ENCODE results near the gene PEX7. TPM values are rescaled to one million over a fixed set of nuclear protein-coding genes. Genes with fewer than 3 reads are reported as not detected.

Gene PEX7
- 12.0 TPM for total RNA-seq
- long read RNA-seq, transcript PEX7-201 (10 exons, 1,464 nt) = major isoform, 12 of 13 reads
- long read RNA-seq, partial matches to known transcripts = 0 of 13 reads
- long read RNA-seq, other reads (novel, unspliced or antisense) = 1 of 13 reads

GRCh38 chr6:136822376-136823127 is at the start of gene PEX7:
TSS of gene PEX7 (plus strand) at chr6:136822592. CDS start at chr6:136822666, 74 bp downstream.
- DNase-seq (peak; percentile 94), ATAC-seq (ENCODE audit: poor library complexity) (peak; percentile 95)
- intact Hi-C loops (cut with DNase I) = no loop called here

DNA sequence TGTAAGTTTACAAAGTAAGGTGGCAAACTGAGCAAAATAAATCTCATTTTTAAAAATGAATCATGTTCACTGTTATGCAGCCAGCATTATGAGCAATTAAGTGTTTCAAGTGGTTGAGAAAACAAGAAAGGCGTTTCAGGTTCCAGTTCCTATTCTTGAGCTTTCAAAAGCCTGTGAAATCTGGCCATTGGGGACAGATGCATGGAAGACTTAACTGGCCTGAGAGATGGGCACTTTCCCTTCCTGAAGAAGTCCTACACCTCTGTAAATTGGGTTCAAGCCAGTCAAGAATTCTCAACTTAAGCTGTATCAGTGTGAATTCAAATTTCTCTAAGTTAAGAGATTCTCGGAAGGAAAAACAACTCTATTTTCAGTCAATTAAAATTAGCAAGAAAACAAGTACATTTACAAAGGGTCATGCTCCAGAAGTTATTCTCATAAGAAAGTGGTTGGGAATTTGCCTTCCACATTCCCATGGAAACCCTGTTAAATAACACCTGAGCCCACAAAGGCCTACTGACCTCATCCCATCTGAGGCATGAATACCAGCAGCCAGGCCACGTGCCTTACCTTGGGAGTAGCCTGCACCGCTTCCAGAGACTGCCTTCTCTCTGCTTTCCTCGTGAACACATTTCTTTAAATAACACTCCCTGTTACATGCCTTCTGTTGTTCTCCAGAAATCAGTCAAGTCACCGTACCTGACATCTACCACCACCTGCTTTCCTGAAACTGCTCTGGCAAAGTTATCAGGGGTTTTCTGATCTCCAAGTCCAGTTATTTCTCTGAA is 49.5 kb upstream of the PEX7 start:
- peak; percentile 73 for ATAC-seq (ENCODE audit: poor library complexity)
- no peak for DNase-seq
- intact Hi-C loops (cut with DNase I) = no loop called here

- no peak for ATAC-seq (ENCODE audit: poor library complexity)
- intact Hi-C loops (cut with DNase I) = no loop called here
- no peak for DNase-seq
Measured at GRCh38 chr6:136773473-136773796, 49.0 kb upstream of the PEX7 start.

DNA sequence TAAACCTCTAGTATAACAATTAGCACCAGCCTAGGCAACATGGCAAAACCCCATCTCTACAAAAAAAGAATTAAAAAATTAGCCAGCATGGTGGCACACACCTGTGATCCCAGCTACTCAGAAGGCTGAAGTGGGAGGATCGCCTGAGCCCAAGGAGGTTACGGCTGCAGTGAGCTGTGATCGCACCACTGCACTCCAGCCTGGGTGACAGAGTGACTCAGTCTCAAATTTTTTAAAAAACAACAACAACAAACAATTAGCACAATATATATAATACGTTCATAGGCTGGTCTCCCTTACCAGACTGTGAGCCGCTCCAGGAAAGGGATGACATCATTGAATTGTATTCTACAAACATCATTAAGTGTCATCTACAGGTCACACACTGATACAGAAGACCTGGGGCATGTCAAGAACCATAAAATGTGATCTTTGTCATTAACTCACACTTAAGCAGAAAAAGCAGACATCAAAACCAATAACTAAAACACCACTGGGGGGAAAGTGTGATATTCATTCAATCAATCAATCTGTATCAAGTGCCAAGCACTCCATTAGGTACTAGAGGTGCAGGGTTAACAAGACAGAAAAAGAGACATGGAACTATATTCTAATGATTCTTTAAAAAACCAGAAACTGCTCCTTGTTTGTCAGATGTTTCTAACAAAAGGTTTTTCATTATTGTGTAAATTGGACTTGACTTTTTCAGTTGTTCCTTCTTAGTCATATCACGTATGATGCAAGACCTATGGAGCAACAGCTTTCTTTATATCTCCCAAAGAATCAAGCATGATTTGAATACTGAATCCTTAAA is 48.0 kb upstream of the PEX7 start:
- ATAC-seq (ENCODE audit: poor library complexity) = no peak
- DNase-seq = no peak
- intact Hi-C loops (cut with DNase I) = no loop called here

DNA sequence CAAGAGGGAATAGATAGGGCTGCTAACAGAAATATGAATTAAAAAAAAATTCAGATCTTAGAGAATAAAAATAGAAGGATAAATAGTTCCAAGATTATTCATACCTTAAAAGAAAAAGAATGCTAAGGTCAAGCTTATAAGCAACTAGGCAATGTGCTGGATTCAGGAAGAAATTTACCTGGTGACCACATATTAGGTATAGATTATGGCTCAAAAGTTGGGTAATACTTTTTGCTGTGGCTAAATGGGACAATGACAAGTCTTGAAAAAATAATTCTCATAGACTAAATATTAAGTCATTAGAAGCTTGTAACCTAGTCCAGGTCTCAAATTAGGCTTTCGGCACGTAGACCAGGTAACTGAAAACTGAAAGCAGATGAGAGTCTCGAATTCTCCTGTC is 47.3 kb upstream of the PEX7 start:
- no peak for ATAC-seq (ENCODE audit: poor library complexity)
- intact Hi-C loops (cut with DNase I) = no loop called here

DNA sequence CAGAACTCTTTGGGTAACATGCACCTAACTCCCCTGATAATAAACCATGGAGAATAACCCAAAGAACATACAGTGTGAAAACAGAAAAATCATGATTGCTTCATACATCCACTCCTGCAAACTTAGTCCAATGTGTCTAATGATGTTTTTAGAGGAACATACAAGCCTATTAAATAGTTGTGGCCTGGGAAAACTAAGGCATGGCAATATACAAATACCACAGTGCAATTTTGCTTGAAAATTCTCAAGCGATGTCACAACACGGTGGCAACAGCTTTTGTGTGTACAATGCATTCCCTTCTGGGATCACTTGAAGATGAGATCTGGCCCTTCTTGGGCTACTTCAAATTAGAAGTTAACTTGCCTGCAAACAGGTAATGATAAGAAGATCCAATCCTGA is 46.8 kb upstream of the PEX7 start:
- ATAC-seq (ENCODE audit: poor library complexity) = no peak
- DNase-seq = no peak
- intact Hi-C loops (cut with DNase I) = no loop called here

More for the DNA sequence above, 47.3 kb upstream of the PEX7 start:
- DNase-seq = no peak

DNA sequence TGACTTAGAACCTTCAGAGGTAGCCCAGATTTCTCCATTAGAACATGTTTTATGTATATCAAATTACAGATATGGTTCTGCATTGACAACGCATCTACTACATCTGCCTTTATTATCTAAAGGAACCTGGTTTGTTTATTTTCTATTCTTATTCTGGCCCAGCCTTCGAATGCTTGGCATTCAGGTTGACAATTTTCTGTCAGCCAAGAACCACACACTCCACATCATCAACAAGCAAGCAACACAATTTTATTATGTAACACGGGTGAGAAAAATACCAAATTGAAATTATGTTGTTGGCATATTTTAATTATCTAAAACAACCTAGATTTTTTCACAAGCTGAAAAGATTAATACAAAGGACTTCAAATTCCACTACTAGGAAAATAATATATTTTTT is 44.7 kb upstream of the PEX7 start:
- intact Hi-C loops (cut with DNase I) = no loop called here
- ATAC-seq (ENCODE audit: poor library complexity) (peak; percentile 48), DNase-seq (no peak)

- peak; percentile 8 for ATAC-seq (ENCODE audit: poor library complexity)
- no peak for DNase-seq
- intact Hi-C loops (cut with DNase I) = no loop called here
Measured at GRCh38 chr6:136779682-136780081, 42.7 kb upstream of the PEX7 start.

DNA sequence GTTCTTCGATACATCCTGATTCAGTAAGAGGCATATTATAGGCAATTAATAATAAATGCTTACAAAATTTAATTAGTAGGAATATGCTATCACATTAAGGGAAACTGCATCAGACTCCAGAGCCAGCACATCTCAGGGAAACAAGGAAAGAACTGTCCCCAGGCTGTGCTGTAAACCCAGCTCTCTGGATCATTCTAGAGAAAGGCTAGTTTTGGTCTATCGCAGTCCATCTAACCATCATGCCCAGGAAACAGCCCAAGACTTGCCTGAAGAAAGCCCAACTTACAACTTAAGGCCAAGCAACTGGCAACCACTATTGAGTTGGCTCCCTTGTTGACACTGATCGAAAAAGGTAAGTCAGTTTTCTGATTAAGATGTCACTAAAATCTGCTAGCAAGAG is 41.4 kb upstream of the PEX7 start:
- DNase-seq = no peak
- ATAC-seq (ENCODE audit: poor library complexity) = no peak
- intact Hi-C loops (cut with DNase I) = no loop called here

GRCh38 chr6:136782021-136782770 is 40.2 kb upstream of the PEX7 start:
- intact Hi-C loops (cut with DNase I) = no loop called here

DNA sequence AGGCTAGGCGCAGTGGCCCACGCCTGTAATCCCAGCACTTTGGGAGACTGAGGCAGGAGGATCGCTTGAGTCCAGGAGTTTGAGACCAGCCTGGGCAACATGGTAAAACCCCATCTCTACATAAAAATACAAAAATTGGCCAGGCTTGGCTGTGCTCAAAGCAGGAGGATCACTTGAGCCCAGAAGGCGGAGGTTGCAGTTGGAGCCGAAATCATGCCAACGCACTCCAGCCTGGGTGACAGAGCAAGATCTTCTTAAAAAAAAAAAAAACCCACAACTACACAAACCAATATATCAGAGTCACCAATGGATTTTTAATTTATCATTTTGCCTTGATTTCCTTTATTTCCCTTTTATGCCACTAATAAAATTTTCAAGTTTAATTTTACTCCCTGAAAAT is 39.4 kb upstream of the PEX7 start:
- no peak for DNase-seq
- intact Hi-C loops (cut with DNase I) = no loop called here
- no peak for ATAC-seq (ENCODE audit: poor library complexity)

More at GRCh38 chr6:136782021-136782770, 40.2 kb upstream of the PEX7 start:
- DNase-seq (no peak), ATAC-seq (ENCODE audit: poor library complexity) (no peak)

DNA sequence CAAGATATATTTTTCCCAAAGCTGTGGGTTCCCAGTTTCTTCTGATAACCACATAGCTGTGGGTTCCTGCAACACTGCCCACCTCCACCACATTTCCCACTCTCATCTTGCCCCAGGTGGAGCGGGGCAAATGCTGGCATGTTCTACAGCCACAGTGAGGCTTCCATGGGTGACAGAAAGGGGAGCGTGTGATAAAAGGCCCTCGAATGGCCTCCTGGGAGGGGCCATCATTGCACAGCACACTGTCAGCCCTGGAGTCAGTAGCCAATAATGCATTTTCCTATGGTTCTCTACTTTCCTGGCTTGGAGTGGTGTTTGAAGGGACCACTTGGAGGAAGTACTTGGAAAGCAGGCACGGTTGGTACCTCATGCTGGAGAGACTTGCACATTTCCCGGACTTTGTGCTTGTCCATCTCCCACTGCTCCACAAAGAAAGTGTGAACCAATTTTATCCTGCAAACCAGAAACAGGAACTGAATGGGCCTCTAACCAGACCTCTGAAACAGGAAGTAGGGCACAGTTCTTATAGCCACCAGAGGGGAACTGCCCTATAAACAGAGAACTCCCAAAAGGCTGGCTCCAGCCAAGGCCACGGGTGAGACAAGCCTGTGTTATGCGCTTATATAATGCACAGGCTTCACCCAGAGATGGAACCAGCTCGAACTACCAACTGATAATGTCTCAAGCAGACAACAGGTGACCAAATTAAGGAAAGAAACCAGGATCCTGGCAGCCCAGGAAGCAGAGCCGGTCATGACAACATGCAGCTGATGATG is 38.7 kb upstream of the PEX7 start:
- intact Hi-C loops (cut with DNase I) = no loop called here
- ATAC-seq (ENCODE audit: poor library complexity) = peak; percentile 31
- peak; percentile 60 for DNase-seq

- ATAC-seq (ENCODE audit: poor library complexity) (no peak), DNase-seq (no peak)
- intact Hi-C loops (cut with DNase I) = no loop called here
Measured at GRCh38 chr6:136784271-136784664, 38.1 kb upstream of the PEX7 start.

DNA sequence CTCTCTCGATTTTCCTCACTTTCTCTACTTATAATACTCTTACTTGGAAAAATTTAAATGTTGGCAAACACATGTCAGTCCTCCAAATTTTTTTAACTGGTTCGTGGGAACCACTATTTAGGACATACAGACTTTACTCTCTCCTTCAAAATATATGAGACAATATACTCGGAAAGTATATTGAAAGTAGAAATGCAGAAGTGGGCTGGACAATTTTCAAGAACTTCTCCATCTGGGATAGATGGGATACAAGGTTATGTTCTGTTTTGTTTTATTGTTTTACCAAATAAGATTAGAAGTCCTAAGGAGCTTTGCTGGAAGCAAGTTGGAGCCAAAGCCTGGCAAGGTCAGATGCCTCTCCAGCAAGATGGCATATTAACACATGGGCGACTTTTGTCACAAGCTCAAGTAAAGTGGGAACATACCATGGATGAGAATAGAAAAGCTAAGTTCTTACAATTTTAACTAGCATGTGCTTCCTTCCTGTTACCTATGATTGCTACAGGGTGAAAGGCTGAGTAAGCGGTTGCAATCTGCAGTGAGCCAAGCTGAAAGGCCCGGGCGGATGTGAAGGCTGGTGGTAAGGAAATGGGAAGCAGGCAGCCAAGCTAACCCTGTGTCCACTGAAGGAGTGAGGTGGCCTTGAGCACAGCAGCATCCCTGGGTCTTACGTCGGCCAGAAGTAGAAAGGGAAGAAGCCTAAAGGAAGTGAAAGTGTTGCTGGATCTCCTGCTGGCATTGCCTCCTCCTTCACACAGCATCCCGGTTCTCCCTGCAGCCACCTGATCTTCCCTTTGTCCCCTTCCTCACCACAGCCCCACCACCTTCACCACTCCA is 37.3 kb upstream of the PEX7 start:
- DNase-seq = peak; percentile 74
- peak; percentile 59 for ATAC-seq (ENCODE audit: poor library complexity)
- intact Hi-C loops (cut with DNase I) = no loop called here

GRCh38 chr6:136786658-136787057 is 35.7 kb upstream of the PEX7 start:
- intact Hi-C loops (cut with DNase I) = no loop called here
- ATAC-seq (ENCODE audit: poor library complexity) = no peak
- no peak for DNase-seq

DNA sequence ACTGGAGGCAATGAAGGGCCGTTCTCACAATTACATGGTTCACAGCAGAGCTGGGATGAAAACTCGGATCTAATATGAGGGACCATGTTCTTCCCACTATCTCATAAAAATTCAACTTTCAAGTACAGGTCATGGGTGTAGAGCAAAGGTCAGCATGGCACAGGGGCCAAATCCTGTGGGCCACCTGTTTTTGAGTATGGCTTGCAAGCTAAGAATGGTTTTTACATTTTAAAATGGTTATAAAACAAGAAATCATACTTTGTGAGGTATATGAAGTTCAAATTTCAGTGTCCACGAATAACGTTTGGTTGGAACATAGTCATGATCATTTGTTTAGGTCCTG is 34.7 kb upstream of the PEX7 start:
- intact Hi-C loops (cut with DNase I) = no loop called here
- DNase-seq (no peak), ATAC-seq (ENCODE audit: poor library complexity) (no peak)
